HepG2 (cell line): ENCODE measurements around the gene UBE3B. TPM values are rescaled to one million over a fixed set of nuclear protein-coding genes. Genes with fewer than 3 reads are reported as not detected.

ENCODE experiments used
- AFF4 ChIP-seq: sonication (generic); formaldehyde crosslinking; IDR thresholded peaks from 2 replicates; pipeline ENCODE4 v1.4.0; 2020; ENCODE audit warnings: missing genetic modification reagents
- MTF1 ChIP-seq: sonication (generic); formaldehyde crosslinking; IDR thresholded peaks from 2 replicates; pipeline ENCODE4 v1.5.0; 2020; ENCODE audit warnings: missing genetic modification reagents
- MYPOP ChIP-seq: sonication (generic); formaldehyde crosslinking; IDR thresholded peaks from 2 replicates; pipeline ENCODE4 v1.8.1; 2023; ENCODE audit warnings: mild to moderate bottlenecking, moderate library complexity, missing genetic modification reagents
- NR2F6 ChIP-seq, 2 experiments: IDR thresholded peaks; 2 replicates each; pipeline ENCODE4 v1.6.1; 2016; ENCODE audit warnings: antibody characterized with exemption in 1 of 2, mild to moderate bottlenecking in 1 of 2
- PBX2 ChIP-seq: IDR thresholded peaks from 2 replicates; pipeline ENCODE4 v1.6.1; 2016; ENCODE audit warnings: control low read depth
- PBX3 ChIP-seq: sonication (generic); formaldehyde crosslinking; IDR thresholded peaks from 2 replicates; pipeline ENCODE4 v1.8.1; 2023; ENCODE audit warnings: missing genetic modification reagents, inconsistent platforms, borderline replicate concordance
- PRDM15 ChIP-seq: sonication (generic); formaldehyde crosslinking; IDR thresholded peaks from 2 replicates; pipeline ENCODE4 v1.4.0; 2020; ENCODE audit warnings: missing genetic modification reagents
- TFDP2 ChIP-seq: sonication (generic); formaldehyde crosslinking; IDR thresholded peaks from 2 replicates; pipeline ENCODE4 v1.4.0; 2020; ENCODE audit warnings: missing genetic modification reagents
- ZBTB49 ChIP-seq: sonication (generic); formaldehyde crosslinking; IDR thresholded peaks from 2 replicates; pipeline ENCODE4 v1.4.0; 2020; ENCODE audit warnings: missing genetic modification reagents, borderline replicate concordance
- ZBTB8A ChIP-seq: sonication (generic); formaldehyde crosslinking; IDR thresholded peaks from 2 replicates; pipeline ENCODE4 v1.4.0; 2020; ENCODE audit warnings: mild to moderate bottlenecking, low read depth, missing genetic modification reagents, borderline replicate concordance
- ZNF207 ChIP-seq: fragments of 450-650 bp; IDR thresholded peaks from 2 replicates; pipeline ENCODE4 v1.6.1; 2016; ENCODE audit warnings: antibody characterized with exemption, borderline replicate concordance
- ZNF563 ChIP-seq: sonication (generic); formaldehyde crosslinking; IDR thresholded peaks from 2 replicates; pipeline ENCODE4 v1.8.0; 2022; ENCODE audit warnings: mild to moderate bottlenecking, moderate library complexity, missing genetic modification reagents
- polyA plus RNA-seq, 8 experiments: library from polyadenylated mRNA; depleted of rRNA in 3 of 8; stranded (reverse) in 7 of 8; unstranded in 1 of 8; fragments of >200 nt; fragmentation: Illumina TruSeq in 4 of 8; extraction: Trizol in 4 of 8; gene quantifications; 2 replicates each; pipeline versions ENCODE4 v1.2.1 to v1.2.3, GENCODE V29; 2011 to 2016; ENCODE audit warnings: low read depth in 4 of 8, missing spikeins in 1 of 8, mixed read lengths in 1 of 8; ENCODE audit not compliant: insufficient read depth in 1 of 8
- total RNA-seq, 5 experiments: library from RNA; depleted of rRNA; stranded (reverse); fragments of >200 nt; fragmentation: Illumina TruSeq; extraction: Trizol; gene quantifications; 2 replicates each; pipeline ENCODE4 v1.2.3, GENCODE V29; 2016; ENCODE audit warnings: low read depth in 1 of 5

The UBE3B gene
- total and polyA plus RNA-seq, 2 of the 13 experiments (the other 11 are each of a cell fraction or from before 2014, with no cell fraction given): 22.7 to 25.3 TPM

- TF ChIP-seq PBX3 (CRISPR knock-in tag) (no peak; the same call in 1 of the 2 replicates), ZNF207 (no peak), ZBTB8A (CRISPR knock-in tag) (no peak), PRDM15 (CRISPR knock-in tag) (0 out of 2 replicates have a peak, but pooled peaks have one; percentile 29), TFDP2 (CRISPR knock-in tag) (peak; percentile 33; the same call in 1 of the 2 replicates), NR2F6 (IDR thresholded peaks at IDR 0.05) (no peak), NR2F6 (CRISPR knock-in tag; IDR thresholded peaks at IDR 0.05) (no peak), ZNF563 (peak; percentile 60; the same call in 1 of the 2 replicates), ZBTB49 (CRISPR knock-in tag) (no peak), PBX2 (CRISPR knock-in tag) (no peak), AFF4 (CRISPR knock-in tag) (no peak), MTF1 (CRISPR knock-in tag) (no peak), MYPOP (CRISPR knock-in tag) (peak; percentile 84; the same call in 1 of the 2 replicates)
These were observed at the start of gene UBE3B, which contains the start of gene KCTD10 (continued) for GRCh38 chr12:109477185-109477962.
